Islet precursor cell (in vitro differentiated cells): ENCODE results near the gene HMCES.

Experiments
- DNase-seq: peaks from one replicate; pipeline ENCODE4 v3.0.0-alpha.2; 2018

HMCES gene

DNA sequence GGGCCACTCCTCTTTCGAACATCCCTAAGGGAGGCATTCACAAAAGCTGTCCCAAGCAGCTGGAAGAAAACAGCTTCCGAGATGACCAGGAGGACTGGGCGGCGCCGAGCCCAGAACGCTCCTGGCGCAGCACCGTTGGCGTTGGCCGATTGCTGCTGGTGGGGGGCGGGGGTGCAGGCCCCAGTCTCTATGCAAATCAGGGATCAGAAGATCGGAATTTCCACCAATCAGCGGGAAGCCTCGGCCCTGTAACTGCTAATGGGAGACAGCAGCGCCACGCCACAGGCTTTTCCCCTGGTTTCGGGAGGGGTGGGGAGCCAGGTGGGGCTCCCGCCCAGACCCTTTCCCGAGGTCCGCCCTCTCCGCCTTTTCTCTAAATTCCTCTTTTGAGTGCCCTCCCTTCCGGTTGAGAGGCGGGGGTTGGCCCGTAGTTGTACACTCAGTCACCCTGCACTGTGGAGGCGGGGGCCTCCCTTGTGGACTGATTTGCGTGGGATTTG is 27.0 kb downstream of the HMCES start:
- peak; percentile 99 for DNase-seq

DNA sequence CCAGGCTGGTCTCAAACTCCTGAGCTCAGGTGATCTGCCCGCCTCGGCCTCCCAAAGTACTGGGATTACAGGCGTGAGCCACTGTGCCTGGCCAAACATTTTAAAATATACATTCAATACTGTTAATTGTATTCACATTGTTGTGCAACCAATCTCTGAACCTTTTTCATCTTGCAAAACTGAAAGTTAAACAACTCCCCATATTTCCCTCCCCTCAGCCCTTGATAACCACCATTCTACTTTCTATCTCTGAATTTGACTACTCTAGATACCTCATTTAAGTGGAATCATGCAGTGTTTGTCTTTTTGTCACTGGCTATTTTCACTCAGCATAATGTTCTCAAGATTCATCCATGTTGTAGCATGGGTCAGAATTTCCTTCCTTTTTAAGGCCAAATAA is 30.0 kb downstream of the HMCES start:
- no peak for DNase-seq

DNA sequence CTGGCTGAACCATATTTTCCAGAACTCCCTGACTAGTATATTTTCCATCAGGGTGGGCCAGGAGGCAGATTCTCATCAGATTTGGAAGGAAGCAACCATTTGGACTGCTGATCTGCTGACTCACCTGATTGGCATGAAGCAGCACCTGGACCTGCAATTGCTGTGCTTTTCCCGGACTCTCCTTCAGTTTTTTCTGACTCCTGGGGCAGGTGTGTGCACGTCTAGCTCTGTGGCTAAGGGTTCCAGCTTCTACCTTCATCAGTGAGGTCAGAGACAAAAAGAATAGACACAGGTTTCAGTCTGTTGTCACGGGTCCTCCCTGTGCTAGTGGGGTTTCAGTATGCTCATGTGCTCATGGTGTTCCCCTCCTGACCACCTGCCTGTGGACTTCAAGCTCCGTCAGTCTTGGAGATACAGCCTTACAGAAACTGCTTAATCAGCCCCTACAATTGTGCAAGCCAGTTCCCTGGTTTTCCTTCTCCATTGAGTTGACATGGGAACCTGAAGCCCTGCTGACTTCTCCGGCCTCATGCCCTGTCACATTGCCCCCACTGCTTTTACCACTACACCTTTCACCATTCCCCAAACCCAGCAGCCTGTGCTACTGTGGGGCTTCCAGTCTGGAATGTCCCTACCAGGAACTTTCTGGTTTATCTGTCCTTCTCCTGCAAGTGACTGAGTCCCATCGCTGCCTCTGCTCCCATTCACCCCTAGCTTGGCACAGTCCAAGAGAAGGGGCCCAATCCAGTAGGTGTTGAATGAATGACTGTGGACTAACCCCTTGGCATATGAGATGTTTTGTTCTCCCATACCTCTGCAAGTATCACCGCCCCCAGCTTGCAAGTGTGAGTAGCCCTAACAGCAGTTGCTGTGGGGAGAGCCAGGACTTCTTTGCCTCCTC is 31.7 kb downstream of the HMCES start:
- peak; percentile 89 for DNase-seq

DNA sequence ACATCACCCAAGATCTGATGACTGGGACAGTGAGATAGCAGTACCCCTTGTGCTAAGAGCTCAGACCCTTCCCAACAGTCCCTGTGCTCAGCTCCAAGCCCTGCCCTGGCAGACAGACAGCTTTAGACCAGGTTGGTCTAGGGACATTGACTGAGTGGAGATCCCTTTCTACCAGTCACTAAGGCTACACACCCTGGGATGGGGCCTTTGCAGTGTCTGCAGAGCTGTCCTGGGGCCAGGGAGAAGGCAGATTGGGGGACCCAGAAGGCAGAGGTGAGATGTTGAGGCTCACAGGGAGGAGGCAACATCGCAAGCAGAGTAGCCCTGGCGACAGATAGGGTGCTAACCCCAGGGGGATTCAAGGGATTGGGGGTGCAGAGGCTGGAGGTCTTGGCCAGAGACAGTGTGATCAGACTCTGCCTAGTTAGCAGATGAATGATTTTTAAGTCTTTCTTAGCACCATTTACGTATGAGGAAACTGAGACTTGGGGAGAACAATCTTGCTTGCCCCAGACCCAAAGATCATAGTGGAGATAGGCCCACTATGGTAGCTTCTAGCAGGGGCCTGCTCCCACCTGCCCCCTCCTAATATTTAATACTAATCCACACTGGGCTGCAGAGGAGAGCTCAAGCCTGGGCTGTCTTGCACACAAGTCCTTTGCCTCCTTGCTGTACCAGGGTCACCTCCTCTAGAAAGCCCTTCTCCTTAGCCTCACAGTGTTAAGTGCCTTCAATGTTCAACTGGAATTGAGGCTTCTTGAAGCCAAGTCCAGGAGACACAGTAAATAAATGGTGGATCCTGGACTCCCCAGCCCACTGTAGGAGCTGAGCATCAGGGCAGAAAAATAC is 32.6 kb downstream of the HMCES start:
- peak; percentile 43 for DNase-seq

DNA sequence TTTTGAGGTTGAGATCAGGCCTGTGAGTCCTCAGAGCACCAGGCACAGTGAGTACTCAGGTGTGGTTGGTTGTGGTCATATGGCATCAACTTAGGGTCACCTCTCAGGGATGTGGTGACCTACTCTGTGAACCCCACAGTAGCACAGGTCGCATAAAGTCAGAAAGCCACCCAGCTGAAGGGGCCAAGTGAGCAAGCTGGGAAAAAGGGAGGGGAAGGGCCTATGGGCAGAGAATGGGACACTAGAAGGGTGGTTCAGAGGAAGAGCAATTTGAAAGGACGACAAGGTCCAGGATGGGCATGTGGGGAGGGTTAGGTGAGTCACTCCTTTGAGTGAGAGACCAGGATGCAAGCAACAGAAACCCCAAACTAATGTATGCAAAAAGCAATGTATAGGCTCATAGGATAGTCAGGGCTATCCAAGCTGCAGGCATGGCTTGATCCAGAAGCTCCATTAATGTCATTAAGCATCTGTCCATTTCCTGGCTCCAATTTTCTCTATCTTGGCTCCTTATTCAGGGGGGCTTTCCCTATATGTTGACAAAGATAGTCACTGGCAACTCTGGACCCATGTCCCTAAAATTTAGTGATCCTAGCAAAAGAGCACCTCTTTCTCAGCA is 33.5 kb downstream of the HMCES start:
- peak; percentile 42 for DNase-seq

DNA sequence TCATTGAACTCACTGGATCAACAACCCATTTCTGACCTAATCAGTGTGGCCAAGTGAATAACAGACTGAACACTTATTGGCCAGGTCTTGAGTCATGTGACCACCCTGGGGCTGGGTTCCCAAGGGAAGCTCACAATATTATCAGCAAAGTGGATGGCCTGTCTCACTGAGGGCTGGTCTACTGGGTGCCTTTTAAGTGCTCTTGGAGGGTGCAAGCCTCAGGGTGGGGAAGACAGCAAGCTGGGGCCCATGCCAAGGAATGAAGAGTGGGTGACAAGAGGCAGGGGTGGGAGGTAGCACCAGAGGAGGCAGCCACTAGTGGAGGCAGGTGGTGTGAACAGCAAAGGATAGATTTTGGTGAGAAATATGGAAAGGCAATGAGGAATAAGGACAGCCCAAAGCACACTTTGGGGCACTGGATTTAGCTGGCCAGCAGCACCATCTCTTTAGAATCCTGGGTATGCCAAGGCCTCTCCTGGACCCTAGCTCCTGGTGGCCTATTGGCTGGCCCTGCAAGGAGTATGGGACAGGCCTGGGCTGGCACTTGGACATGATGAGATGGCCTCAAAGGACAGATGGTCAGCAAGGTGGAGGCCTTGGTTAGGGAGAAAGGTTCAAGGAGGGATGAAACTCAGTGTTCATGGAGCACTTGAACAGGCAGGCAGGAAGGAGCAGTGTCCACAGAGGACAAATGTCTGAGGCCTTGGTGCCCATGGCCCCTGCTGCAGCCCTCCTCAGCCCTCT is 34.2 kb downstream of the HMCES start:
- DNase-seq = peak; percentile 50

DNA sequence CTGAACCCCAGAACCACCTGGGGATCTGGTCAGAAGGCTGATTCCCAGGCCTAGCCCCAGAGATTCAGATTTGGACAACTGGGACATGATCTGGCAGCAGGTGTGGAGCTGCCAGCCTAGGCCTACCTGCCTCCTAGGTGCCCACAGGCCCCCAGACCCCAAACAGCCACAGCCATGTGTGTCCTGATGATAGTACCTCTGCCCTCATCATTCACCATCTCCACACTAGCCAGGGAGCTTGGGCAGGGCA is 34.7 kb downstream of the HMCES start:
- peak; percentile 54 for DNase-seq

DNA sequence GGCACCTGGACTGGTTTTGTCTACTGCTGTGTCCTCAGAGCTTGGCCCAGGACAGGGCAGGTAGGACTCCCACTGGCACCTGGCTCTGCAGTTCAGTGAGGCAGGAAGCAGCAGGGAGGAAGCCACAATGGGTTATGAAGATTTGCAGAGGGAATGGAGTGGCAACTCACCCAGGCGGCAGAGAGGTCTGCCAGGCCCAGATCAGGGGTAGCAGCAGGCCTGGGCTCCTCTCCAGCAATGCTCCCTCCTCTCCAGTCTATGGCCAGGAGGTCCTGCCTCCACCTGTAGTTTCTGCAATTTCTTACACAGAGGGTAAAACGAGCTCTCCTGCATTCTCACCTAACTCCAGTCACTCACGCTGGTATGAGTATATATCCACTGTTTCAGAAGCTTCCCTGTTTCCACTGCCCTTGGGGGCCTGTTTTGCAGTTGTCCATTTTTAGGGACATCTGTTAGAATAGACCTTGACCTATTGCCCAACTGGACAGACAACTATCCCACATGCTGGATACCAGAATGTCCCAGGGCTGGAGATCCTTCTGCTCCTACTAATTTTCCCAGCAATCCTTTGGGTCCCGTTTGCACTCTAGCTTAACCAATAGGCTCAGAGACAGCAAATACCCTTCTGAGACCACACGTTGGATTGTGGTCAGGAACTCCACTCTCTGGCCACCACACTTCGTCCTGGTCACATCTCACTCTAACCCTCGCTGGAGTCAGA is 35.2 kb downstream of the HMCES start:
- peak; percentile 61 for DNase-seq

DNA sequence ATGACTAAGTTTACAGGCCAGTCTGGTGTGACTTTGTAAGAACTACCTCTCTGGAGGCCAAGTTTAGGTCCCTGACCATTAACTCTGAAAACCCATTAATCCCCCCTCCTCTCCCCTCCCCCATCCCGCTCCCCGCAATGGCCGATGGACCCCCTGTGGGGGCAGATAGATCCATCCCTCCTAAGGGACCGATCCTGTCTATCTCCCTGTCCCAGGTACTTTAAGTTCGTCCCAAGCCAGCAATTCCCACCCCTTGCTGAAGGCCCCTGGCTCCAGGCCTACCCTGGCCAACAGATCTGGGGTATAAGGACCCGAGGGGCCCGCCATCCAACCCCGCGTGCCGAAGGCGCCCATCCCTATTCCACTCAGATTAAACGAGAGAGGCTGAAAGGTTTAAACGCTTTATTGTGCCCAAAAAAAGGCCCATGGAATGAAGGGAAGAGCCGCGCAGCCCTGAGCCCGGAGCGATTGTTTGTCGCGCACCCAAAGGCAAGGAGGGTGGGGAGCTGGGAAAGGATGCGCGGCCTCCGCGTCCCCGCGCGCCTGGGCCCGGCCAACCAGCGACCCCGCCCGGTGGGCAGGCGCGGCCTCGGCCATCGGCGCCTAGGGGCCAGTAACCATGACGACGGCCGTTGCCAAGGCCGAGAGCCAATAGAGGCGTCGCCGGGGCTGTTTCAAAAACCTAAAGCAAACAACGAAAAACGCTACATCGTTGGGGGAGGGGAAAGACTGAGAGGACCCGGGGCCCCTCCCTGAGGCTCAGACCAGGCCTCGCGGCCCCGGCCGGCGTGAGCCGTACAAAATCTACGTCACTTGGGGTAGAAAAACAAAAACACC is 35.9 kb downstream of the HMCES start:
- DNase-seq = peak; percentile 96

DNA sequence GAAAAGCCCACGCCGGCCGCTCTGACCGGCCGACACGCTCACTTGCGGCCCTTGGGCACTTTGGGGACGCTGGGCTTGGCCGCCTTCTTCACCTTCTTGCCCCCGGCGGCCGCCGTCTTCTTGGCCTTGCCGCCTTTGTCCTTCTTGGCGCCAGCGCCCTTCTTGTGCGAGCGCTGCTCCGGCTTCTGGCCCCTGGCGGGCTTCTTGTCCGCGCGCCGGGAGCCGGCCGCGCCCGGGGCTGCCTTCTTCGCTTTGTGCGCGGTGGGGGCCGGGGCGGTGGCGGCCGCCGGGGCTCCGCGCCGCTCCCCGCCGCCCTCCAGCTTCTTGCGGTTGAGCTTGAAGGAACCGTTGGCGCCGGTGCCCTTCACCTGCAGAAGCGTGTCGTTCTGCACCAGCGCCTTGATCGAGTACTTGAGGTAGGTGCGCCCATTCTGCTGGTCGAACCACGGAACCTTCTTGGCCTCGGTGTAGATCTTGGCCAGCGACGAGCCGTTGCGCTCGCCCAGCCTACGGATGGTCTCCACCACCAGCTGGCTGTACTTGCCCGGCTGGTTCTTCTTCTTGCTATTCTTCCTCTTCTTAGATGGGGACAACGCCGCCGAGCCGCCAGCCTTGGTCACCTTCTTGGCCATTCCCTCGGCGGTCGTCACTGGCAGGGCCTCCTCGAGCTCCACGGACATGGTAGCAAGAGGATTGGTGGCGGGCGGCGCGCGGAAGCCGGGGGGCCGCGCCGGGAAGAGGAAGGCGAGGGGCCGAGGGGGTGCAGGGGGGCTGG is 36.7 kb downstream of the HMCES start:
- DNase-seq = no peak

DNA sequence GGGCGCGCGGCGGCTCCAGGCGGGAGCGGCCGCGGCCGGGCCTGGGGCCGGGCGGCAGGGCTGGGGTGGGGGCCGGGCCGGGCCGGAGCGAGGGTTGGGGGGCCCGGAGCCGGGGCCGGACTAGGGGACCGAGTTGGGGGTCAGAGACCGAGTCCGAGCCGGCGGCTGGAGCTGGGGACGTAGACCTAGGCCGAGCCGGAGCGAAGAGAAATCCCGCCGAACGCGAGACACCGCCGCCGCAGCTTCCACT is 37.3 kb downstream of the HMCES start:
- no peak for DNase-seq

DNA sequence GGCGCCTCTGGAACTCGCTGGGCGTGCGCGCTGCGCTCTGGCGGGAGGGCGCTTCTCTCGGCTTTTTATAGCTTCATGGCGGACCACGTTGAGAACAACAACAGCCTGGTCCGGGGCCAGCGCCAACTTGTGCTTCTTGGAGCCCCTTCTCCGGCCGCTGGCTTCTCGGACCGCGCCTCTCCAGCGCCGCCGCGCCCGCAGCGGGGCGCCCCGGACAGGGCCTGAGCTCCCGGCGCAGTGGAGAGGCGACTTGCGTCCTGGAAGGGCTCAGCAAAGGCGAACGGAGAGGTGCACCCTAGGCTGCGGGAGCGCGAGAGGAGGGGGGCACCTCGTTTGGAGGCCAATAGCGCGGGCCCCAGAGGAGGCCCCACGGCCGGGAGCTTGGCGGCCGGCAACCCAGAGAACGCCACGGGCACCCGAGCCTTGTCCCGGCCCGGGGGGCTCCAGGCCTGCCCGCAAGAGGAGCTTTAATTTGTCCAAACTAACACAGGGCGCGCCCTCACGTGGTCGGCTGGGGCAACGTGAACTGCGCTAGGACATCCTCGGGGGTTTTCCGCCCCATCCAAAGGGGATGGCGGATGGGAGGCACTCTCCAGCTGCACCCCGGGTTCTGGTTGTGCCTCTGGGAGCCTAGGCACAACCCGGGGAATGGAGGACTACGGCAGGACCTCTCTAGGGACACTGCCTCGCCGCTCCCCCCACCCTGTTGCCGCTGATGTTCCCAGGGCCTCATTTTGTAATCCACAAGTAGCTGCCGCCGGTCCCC is 37.8 kb downstream of the HMCES start:
- peak; percentile 88 for DNase-seq

DNA sequence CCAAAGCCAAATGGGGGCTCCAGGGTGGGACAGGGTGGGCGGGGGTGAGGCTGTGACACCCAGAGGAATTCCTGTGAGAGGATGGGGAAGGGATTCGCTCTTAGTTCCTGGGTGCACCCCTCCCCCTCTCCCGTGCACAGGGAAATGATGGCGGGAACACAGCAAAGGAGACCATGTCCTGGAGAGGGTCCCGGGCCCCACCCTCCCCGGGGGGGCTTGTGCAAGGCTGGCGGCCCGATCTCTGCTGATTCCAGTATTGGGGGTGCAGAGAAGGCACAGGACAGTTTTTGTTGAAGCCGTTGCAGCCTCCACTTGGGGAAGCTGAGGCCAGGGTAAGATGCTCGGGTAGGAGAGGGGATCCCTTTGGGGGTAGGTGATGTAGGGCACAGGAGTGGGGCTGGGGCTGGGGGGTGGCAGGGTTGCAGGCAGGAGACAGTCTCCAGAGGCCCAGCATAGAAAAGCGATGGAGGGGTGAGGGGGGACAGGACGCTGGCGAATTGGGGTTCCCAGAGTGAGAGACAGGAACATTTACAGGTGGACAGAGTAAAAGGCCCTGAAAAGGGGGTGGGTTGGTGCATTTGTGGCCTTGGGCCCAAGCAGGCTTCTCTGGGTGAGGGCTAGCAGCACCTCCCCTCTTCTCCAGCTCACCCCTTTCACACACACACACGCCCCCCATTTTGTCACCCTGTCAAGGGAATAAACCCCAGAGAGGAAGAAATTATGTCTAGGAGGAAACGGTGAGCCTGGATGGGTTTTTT is 38.5 kb downstream of the HMCES start:
- DNase-seq = no peak

DNA sequence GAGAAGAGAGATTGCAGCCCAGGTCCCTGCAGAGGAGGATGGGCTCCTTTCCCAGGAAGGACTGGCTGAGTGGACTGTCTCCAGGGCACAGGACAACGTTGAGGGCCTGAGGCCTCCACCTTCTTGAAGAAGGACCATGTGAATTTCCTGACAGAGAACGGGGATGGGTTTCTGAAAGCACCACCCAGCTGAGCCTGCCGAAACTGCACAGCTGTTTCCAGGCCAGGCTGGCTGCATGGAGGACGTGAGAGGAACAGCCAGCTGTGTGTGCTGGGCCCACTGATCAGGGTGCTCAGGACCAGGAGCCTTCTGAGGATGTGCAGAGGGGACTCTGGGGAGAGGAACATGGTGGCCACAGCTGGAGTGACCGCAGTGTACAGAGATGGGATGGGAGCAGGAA is 39.2 kb downstream of the HMCES start:
- no peak for DNase-seq

DNA sequence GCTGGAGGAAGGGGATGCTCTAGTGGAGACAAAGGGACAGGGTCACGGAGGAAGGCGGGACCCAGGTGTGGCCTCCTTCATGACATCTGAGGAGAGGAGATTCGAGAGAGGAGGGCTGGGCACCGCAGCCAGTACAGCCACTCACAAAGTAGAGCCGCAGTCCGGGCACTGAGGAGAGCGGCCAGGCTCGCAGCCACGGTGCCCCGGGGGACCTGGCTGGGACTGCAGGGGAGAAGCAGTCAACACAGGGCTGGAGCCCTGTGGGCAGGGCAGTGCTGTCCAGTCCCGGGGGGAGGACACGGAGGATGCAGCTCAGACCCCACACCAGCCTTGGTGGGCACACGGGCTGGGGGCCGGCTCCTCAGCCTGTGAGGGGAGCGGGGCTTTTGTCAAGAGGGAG is 40.3 kb downstream of the HMCES start:
- peak; percentile 48 for DNase-seq

DNA sequence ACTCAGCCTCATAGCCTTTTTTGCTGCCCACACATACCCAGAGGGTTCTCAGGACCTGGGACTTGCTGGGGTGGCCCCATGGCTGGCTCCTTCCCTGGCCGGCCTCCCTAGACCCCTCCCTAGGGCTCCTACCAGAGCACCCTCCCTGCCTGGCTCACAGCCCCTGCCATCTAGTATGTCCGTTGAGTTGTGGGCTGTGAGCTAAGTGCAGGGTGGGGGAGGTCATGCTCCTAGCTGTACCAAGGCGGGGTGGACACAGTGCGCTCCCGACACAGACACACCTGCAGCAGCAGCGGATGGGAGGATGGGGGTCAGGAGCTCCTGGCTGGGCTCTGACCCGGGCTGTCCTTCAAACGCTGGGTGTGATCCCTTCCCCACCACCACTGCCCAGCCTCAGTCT is 41.6 kb downstream of the HMCES start:
- DNase-seq = peak; percentile 43

DNA sequence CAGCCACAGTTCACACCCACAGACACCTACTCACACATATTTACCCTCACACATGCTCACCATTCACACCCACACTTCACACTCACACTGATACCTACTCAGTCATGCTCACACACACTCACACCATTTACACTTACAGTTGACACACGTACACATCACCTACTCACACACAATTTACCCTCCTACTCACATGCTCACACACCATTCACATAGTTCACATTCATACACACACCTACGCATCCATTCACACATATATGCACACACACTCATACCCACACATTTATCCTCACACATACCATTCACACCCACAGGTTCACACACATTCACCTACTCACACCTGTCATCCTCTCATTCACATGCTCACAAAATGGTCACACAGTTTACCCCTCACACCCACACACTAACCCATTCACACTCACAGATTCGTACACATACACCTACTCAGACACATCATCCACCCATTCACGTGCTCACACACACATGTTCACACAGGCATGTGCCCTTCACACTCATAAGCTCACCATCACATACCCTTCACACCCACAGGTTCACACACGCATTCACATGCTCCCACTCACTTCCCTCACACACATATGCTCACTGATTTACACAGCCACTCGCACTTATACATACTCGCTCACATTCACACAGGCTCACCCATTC is 42.3 kb downstream of the HMCES start:
- peak; percentile 19 for DNase-seq

DNA sequence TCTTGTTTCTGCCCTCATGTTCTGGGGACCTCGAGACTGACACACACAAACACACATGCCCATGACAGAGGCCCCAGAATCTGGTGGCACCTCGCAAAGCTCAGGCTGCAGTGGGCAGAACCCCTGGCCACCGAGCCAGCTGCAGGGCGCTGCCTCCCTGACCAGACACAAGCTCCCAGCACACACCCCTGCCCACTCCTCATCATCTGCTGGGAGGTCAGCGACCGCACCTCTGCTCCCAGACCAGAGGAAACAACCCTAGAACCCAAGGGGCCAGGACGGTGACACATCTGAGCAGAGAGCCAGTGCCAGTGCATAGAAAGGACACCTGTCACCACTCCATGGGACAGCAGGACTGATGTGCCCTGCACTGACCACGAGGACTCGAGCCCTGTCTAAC is 43.2 kb downstream of the HMCES start:
- DNase-seq = no peak
